K562 (cell line): ENCODE measurements around the gene ASB6. TPM values are rescaled to one million over a fixed set of nuclear protein-coding genes. Genes with fewer than 3 reads are reported as not detected.

ENCODE experiments used
- CAMTA2 ChIP-seq: fragments of 250-450 bp; sonication (Bioruptor Pico); conservative IDR thresholded peaks from 2 replicates; pipeline ENCODE4 v1.5.1; 2022
- CTCF ChIP-seq, 3 experiments: IDR thresholded peaks in 2 of 3; conservative IDR thresholded peaks in 1 of 3; 2 replicates each; pipeline ENCODE4 v1.5.1; 2011 to 2012; ENCODE audit warnings: low read length in 3 of 3, mild to moderate bottlenecking in 3 of 3, control low read depth in 2 of 3, improper control_type of control experiment in 1 of 3, inconsistent platforms in 1 of 3, low read depth in 1 of 3, mixed read lengths in 1 of 3, moderate library complexity in 1 of 3; ENCODE audit not compliant: insufficient read depth in 2 of 3
- DIDO1 ChIP-seq: fragments of 450-650 bp; IDR thresholded peaks from 2 replicates; pipeline ENCODE4 v1.6.1; 2016; ENCODE audit warnings: low read depth, missing biosample characterization, missing genetic modification characterization
- ELF2 ChIP-seq: fragments of 250-450 bp; sonication (Bioruptor Pico); IDR thresholded peaks from 2 replicates; pipeline ENCODE4 v1.5.0; 2021; ENCODE audit warnings: mild to moderate bottlenecking
- FOXA1 ChIP-seq: fragments of 450-650 bp; IDR thresholded peaks from 2 replicates; pipeline ENCODE4 v1.6.1; 2016; ENCODE audit warnings: mild to moderate bottlenecking, borderline replicate concordance
- FUS ChIP-seq: fragments of 200-400 bp; formaldehyde crosslinking; optimal IDR thresholded peaks from 2 replicates; pipeline ENCODE3; 2017; ENCODE audit warnings: low read depth, low read length
- L3MBTL2 ChIP-seq: fragments of 450-650 bp; IDR thresholded peaks from 2 replicates; pipeline ENCODE4 v1.6.1; 2016; ENCODE audit warnings: mild to moderate bottlenecking, moderate library complexity
- NCOA6 ChIP-seq: fragments of 450-650 bp; IDR thresholded peaks from 2 replicates; pipeline ENCODE4 v1.6.1; 2017; ENCODE audit warnings: mild to moderate bottlenecking
- POLR2H ChIP-seq: IDR thresholded peaks from 2 replicates; pipeline ENCODE4 v1.6.1; 2016; ENCODE audit warnings: missing genetic modification characterization, low read depth, mild to moderate bottlenecking, control low read depth, missing compliant biosample characterization, moderate library complexity
- REST ChIP-seq, 2 experiments: fragments of 450-650 bp; formaldehyde crosslinking in 1 of 2; IDR thresholded peaks; 2 replicates each; pipeline versions ENCODE4 v1.4.0 to v1.6.1; 2014 to 2020; ENCODE audit warnings: mild to moderate bottlenecking in 2 of 2, borderline replicate concordance in 1 of 2, low read depth in 1 of 2
- XRCC5 ChIP-seq: fragments of 200-400 bp; formaldehyde crosslinking; IDR thresholded peaks from 2 replicates; pipeline ENCODE4 v1.6.1; 2017; ENCODE audit warnings: low read depth, mild to moderate bottlenecking, low read length
- ZBTB9 ChIP-seq: fragments of 450-650 bp; formaldehyde crosslinking; IDR thresholded peaks from 2 replicates; pipeline ENCODE4 v1.4.0; 2020; ENCODE audit warnings: mild to moderate bottlenecking, moderate library complexity
- ZNF133 ChIP-seq: fragments of 250-450 bp; sonication (Bioruptor Pico); IDR thresholded peaks from 2 replicates; pipeline ENCODE4 v1.4.0; 2020; ENCODE audit warnings: mild to moderate bottlenecking
- polyA plus RNA-seq, 8 experiments: library from polyadenylated mRNA; depleted of rRNA in 4 of 8; stranded (reverse) in 5 of 8; unstranded in 3 of 8; fragments of >200 nt; fragmentation: Nextera tagmentation in 2 of 8; fragmentation: Illumina TruSeq in 1 of 8; extraction: Ambion mirVana in 2 of 8; extraction: Trizol in 1 of 8; gene quantifications; 2 replicates each; pipeline versions ENCODE4 v1.2.1 to v1.2.3, GENCODE V29; 2011 to 2014; ENCODE audit warnings: inconsistent platforms in 1 of 8, missing spikeins in 1 of 8
- total RNA-seq, 7 experiments: library from RNA; depleted of rRNA in 6 of 7; stranded (reverse); fragments of >200 nt in 6 of 7; fragmentation: Illumina TruSeq in 2 of 7; extraction: Trizol in 2 of 7; gene quantifications; 2 replicates each; pipeline versions ENCODE4 v1.2.1 to v1.2.3, GENCODE V29; 2011 to 2021; ENCODE audit warnings: low replicate concordance in 1 of 7

Gene ASB6
- total and polyA plus RNA-seq, 9 of the 15 experiments (the other 6 are each of a cell fraction or from before 2014, with no cell fraction given): 0.92 to 17.8 (median 11.3) TPM

GRCh38 chr9:129641750-129642585, at the start of gene ASB6 (continued):
- TF ChIP-seq ELF2 (CRISPR knock-in tag) (peak; percentile 47; the same call in 1 of the 2 replicates), NCOA6 (no peak), ZNF133 (CRISPR knock-in tag) (no peak), XRCC5 (peak; percentile 92), REST (IDR thresholded peaks at IDR 0.05; ENCODE audit: borderline replicate concordance) (peak; percentile 92), REST (CRISPR knock-in tag; IDR thresholded peaks at IDR 0.05; ENCODE audit: low read depth) (peak; percentile 78; the same call in 1 of the 2 replicates), FUS (no peak), CAMTA2 (CRISPR knock-in tag) (no peak), CTCF (IDR thresholded peaks at IDR 0.05 in 2 of 3, conservative IDR thresholded peaks at IDR 0.05 in 1 of 3; ENCODE audit: insufficient read depth in 2 of 3, low read depth in 1 of 3, low read length in 3 of 3) (peak; percentile 92 to 98 (median 98)), L3MBTL2 (peak; percentile 72; the same call in 1 of the 2 replicates), ZBTB9 (CRISPR knock-in tag) (peak; percentile 51; the same call in 1 of the 2 replicates), POLR2H (tag) (no peak), DIDO1 (tag) (peak; percentile 76), FOXA1 (no peak)
